HCT116 (cell line): Measurements from ENCODE around the gene CLASP1.

Experiments used
- CTCF ChIP-seq, 3 experiments: fragments of 200-600 bp in 1 of 3; sonication (generic) in 1 of 3; IDR thresholded peaks in 2 of 3; conservative IDR thresholded peaks in 1 of 3; 2 replicates each; pipeline ENCODE4 v1.5.1; 2012 to 2017; ENCODE audit warnings: low read depth in 2 of 3, low read length in 2 of 3, antibody characterized with exemption in 1 of 3, borderline replicate concordance in 1 of 3, control low read depth in 1 of 3, mild to moderate bottlenecking in 1 of 3, mixed read lengths in 1 of 3, mixed run types in 1 of 3, moderate library complexity in 1 of 3; ENCODE audit not compliant: insufficient read depth in 1 of 3
- EZH2phosphoT487 ChIP-seq: fragments of 200-600 bp; IDR thresholded peaks from 2 replicates; pipeline ENCODE4 v1.6.1; 2018; ENCODE audit warnings: antibody characterized with exemption, borderline replicate concordance
- POLR2A ChIP-seq: IDR thresholded peaks from 2 replicates; pipeline ENCODE4 v1.7.0; 2011; ENCODE audit warnings: borderline replicate concordance; ENCODE audit not compliant: insufficient read depth, insufficient read length; ENCODE audit errors: extremely low read depth
- POLR2AphosphoS5 ChIP-seq: IDR thresholded peaks from 2 replicates; pipeline ENCODE4 v1.6.1; 2011; ENCODE audit warnings: mild to moderate bottlenecking, low read depth, low read length, moderate library complexity
- RAD21 ChIP-seq: IDR thresholded peaks from 2 replicates; pipeline ENCODE4 v1.6.1; 2012; ENCODE audit warnings: low read depth, mild to moderate bottlenecking
- REST ChIP-seq: IDR thresholded peaks from 2 replicates; pipeline ENCODE4 v1.6.1; 2012; ENCODE audit warnings: low read depth
- SIN3A ChIP-seq: IDR thresholded peaks from 2 replicates; pipeline ENCODE4 v1.6.1; 2012; ENCODE audit warnings: low read depth
- SRF ChIP-seq: IDR thresholded peaks from 2 replicates; pipeline ENCODE4 v1.6.1; 2012; ENCODE audit warnings: low read depth

GRCh38 chr2:121650315-121650930 lies 1.2 kb upstream of the CLASP1 start:
- no peak for TF ChIP-seq CTCF (IDR thresholded peaks at IDR 0.05 in 2 of 3, conservative IDR thresholded peaks at IDR 0.05 in 1 of 3; ENCODE audit: borderline replicate concordance in 1 of 3, insufficient read depth in 1 of 3, low read depth in 2 of 3, low read length in 2 of 3)
- no peak for TF ChIP-seq SIN3A
- TF ChIP-seq POLR2A, result no peak
- TF ChIP-seq RAD21, result no peak
- TF ChIP-seq EZH2phosphoT487, result no peak
- no peak for TF ChIP-seq REST
- no peak for TF ChIP-seq POLR2AphosphoS5
- TF ChIP-seq SRF, result no peak
